Effector memory CD4-positive, alpha-beta T cell (primary cell): ENCODE results near the gene DIAPH3.

Experiments
- DNase-seq, 3 donors: peaks; one replicate each; pipeline ENCODE4 v3.0.0-alpha.2; 2020
- H3K27ac ChIP-seq: 2 replicates; pipeline ENCODE4 v1.7.0; 2013; ENCODE audit warnings: mild to moderate bottlenecking, low read length, moderate library complexity; ENCODE audit not compliant: insufficient read depth, poor library complexity, severe bottlenecking
- H3K27me3 ChIP-seq: replicated peaks from 2 replicates; pipeline ENCODE4 v1.7.0; 2013; ENCODE audit warnings: mild to moderate bottlenecking, low read length; ENCODE audit not compliant: insufficient read depth, control insufficient read depth, poor library complexity, severe bottlenecking
- H3K36me3 ChIP-seq: 2 replicates; pipeline ENCODE4 v1.7.0; 2013; ENCODE audit warnings: mild to moderate bottlenecking, low read length, moderate library complexity; ENCODE audit not compliant: control insufficient read depth, insufficient read depth
- H3K4me1 ChIP-seq: 2 replicates; pipeline ENCODE4 v1.7.0; 2013; ENCODE audit warnings: low read length, mild to moderate bottlenecking; ENCODE audit not compliant: control insufficient read depth, insufficient read depth, poor library complexity, severe bottlenecking
- H3K4me3 ChIP-seq: 2 replicates; pipeline ENCODE4 v1.7.0; 2013; ENCODE audit warnings: low read length, low read depth, mild to moderate bottlenecking; ENCODE audit not compliant: insufficient read depth, poor library complexity, severe bottlenecking
- H3K9me3 ChIP-seq: 2 replicates; pipeline ENCODE4 v1.7.0; 2013; ENCODE audit warnings: mild to moderate bottlenecking, low read length, moderate library complexity; ENCODE audit not compliant: control insufficient read depth

The DIAPH3 gene

GRCh38 chr13:60152904-60153303 lies 10.8 kb downstream of the DIAPH3 start:
- no peak overlapping the region for H3K27ac ChIP-seq
- no peak for DNase-seq
- H3K4me3 ChIP-seq, result no peak overlapping the region
- no peaks in the 10 kb centered on the region for H3K27me3 ChIP-seq
- H3K9me3 ChIP-seq, result no peaks in the 10 kb centered on the region
- H3K36me3 ChIP-seq, result no peaks in the 10 kb centered on the region
- H3K4me1 ChIP-seq, result no peaks in the 10 kb centered on the region

DNA sequence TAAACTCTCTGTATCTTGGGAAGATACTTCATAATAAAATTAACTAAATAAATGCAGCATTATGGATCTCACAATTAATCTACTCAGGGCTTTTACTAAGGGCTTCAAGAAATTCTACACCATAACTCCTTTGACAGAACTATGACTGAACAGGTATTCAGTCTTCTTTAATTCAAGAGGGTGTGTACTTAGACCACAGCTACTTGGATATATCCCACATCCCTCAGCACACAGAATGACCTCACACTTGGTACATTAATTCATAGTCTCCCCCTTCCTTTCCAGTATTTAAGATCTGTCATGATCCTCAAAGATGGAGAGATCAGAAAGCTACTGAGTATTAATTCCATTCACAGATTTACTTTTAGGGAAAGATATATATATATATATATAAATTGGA lies 11.6 kb downstream of the DIAPH3 start:
- no peak for DNase-seq
- no peak overlapping the region for H3K4me3 ChIP-seq

GRCh38 chr13:60150538-60150937 lies 13.2 kb downstream of the DIAPH3 start:
- H3K4me3 ChIP-seq, result no peak overlapping the region
- no peak overlapping the region for H3K27ac ChIP-seq
- no peaks in the 10 kb centered on the region for H3K9me3 ChIP-seq
- DNase-seq, result no peak
- no peaks in the 10 kb centered on the region for H3K36me3 ChIP-seq
- no peaks in the 10 kb centered on the region for H3K4me1 ChIP-seq
- H3K27me3 ChIP-seq, result no peaks in the 10 kb centered on the region

More for the DNA sequence above, 11.6 kb downstream of the DIAPH3 start:
- no peaks in the 10 kb centered on the region for H3K27me3 ChIP-seq
- H3K4me1 ChIP-seq, result no peaks in the 10 kb centered on the region
- H3K27ac ChIP-seq, result no peak overlapping the region
- no peaks in the 10 kb centered on the region for H3K9me3 ChIP-seq
- H3K36me3 ChIP-seq, result no peaks in the 10 kb centered on the region

DNA sequence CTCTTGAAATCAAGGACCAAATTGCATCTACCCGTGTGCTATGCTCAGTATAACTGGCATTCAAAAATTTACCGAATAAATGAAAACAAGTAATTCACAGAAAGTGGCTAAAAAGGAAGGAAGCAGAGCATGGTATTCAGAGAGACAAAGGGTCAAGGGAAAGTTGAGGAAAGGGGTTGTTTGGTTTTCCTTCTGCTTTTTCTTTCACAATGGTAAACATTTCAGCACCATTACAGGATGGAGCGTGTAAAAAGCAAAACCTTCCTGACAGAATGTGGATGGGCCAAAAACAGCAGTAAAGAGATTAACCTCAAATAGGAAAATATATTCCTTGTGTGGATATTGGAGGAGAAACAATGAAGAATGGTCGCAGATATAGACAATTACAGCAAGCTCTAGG lies 14.8 kb downstream of the DIAPH3 start:
- DNase-seq, result no peak
- Histone ChIP-seq H3K4me1 (no peaks in the 10 kb centered on the region), H3K9me3 (no peaks in the 10 kb centered on the region), H3K4me3 (no peak overlapping the region), H3K27me3 (no peaks in the 10 kb centered on the region), H3K36me3 (no peaks in the 10 kb centered on the region), H3K27ac (no peak overlapping the region)

GRCh38 chr13:60147361-60147760 lies 16.4 kb downstream of the DIAPH3 start:
- no peaks in the 10 kb centered on the region for H3K27me3 ChIP-seq
- no peak overlapping the region for H3K4me3 ChIP-seq

DNA sequence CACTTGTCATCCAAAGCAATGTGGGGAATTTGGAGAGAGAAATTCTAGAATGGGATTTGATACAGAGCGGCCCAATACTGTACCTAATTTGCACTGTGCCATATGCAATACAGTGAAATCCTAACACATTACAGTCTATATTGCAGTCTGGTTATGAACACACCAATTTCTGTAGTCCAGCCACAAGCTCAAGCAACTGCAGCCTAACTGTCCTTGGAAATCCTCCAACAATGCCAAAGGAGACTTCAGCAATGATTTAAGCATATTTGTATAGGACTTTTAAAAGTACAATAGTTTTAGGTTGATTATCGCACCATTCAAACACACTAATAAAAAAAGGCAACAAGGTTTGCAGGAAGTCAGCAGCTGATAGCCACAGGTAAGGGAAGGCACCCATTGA lies 17.3 kb downstream of the DIAPH3 start:
- DNase-seq, result no peak
- H3K4me3 ChIP-seq, result no peak overlapping the region
- no peaks in the 10 kb centered on the region for H3K4me1 ChIP-seq
- H3K27me3 ChIP-seq, result no peaks in the 10 kb centered on the region
- H3K9me3 ChIP-seq, result no peaks in the 10 kb centered on the region
- H3K27ac ChIP-seq, result no peak overlapping the region
- no peaks in the 10 kb centered on the region for H3K36me3 ChIP-seq

More at GRCh38 chr13:60147361-60147760, 16.4 kb downstream of the DIAPH3 start:
- no peak for DNase-seq
- Histone ChIP-seq H3K27ac (no peak overlapping the region), H3K9me3 (no peaks in the 10 kb centered on the region), H3K4me1 (no peaks in the 10 kb centered on the region), H3K36me3 (no peaks in the 10 kb centered on the region)

GRCh38 chr13:60143775-60144174 lies 20.0 kb downstream of the DIAPH3 start:
- DNase-seq, result no peak

DNA sequence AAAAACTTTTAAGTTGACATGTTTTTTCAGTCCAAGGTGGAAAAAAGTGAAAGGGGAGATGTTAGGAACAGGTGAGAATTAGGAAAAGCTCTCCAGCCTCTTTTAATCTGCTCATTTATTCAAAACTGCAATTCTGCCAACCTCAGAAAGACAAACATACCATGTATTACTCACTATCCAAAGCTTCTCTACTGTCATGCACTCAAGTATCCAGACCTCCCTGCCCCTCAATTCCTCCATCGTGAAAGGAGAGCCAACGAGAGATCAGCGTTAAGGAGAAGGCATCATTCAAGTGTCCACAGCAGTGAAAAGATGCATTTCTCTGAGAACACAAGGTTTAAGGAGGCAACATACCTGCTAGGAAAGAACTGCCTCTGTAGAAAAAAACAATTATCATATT lies 24.5 kb downstream of the DIAPH3 start:
- H3K36me3 ChIP-seq, result no peaks in the 10 kb centered on the region
- no peak for DNase-seq

More at GRCh38 chr13:60143775-60144174, 20.0 kb downstream of the DIAPH3 start:
- no peaks in the 10 kb centered on the region for H3K9me3 ChIP-seq
- H3K4me1 ChIP-seq, result no peaks in the 10 kb centered on the region
- H3K4me3 ChIP-seq, result no peak overlapping the region
- H3K27ac ChIP-seq, result no peak overlapping the region
- H3K36me3 ChIP-seq, result no peaks in the 10 kb centered on the region
- H3K27me3 ChIP-seq, result no peaks in the 10 kb centered on the region

DNA sequence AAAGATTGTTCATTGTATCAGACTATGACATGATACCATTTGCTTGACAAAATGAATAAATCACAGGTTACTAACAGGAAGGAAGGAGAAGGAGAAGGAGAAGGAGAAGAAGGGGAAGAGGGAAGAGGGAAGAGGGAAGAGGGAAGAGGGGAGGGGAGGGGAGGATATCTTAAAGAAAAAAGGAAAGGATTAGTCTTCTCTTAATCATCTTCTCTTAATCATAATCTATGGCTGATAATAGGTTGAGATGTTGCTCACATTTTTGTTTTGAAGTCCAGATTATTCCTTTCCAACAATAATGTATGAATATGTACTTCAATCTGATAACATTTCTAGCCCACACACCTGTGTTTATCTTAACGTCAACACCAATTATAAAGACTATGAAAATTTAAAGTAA lies 25.1 kb downstream of the DIAPH3 start:
- Histone ChIP-seq H3K27ac (no peak overlapping the region), H3K4me1 (no peaks in the 10 kb centered on the region)

More for the DNA sequence above, 24.5 kb downstream of the DIAPH3 start:
- Histone ChIP-seq H3K4me1 (no peaks in the 10 kb centered on the region), H3K9me3 (no peaks in the 10 kb centered on the region), H3K27ac (no peak overlapping the region), H3K27me3 (no peaks in the 10 kb centered on the region), H3K4me3 (no peak overlapping the region)

DNA sequence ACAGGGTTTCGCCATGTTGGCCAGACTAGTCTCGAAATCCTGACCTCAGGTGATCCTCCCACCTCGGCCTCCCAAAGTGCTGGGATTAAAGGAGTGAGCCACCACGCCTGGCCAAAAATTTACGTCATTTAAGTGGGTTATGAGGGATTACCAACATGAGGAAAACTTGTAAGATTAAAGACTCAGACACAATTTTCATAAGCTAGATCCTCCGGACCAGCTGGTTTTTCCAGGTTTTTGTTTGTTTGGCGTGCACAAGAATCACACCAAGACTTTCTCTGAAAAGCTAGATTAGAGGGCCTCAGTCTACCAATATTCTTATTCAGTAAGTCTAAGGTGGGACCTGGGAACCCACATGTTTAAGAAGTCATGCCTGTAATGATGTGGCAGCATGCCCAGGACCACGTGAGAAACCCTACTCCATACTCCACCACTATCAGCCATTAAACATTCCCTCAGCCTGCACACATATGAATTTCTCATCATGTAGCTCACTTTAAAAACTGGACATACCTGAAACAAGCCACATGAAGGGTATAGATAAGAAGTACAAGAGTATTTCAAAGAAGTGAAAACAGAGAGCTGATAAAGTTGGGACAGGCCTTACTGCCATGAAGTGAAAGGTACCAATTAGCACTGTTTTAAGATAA lies 25.7 kb downstream of the DIAPH3 start:
- no peaks in the 10 kb centered on the region for H3K36me3 ChIP-seq
- no peak overlapping the region for H3K4me3 ChIP-seq
- no peaks in the 10 kb centered on the region for H3K27me3 ChIP-seq
- H3K4me1 ChIP-seq, result no peaks in the 10 kb centered on the region
- DNase-seq, result no peak
- no peaks in the 10 kb centered on the region for H3K9me3 ChIP-seq
- H3K27ac ChIP-seq, result no peak overlapping the region

More for the DNA sequence above, 25.1 kb downstream of the DIAPH3 start:
- no peaks in the 10 kb centered on the region for H3K27me3 ChIP-seq
- no peak for DNase-seq
- no peaks in the 10 kb centered on the region for H3K36me3 ChIP-seq
- no peaks in the 10 kb centered on the region for H3K9me3 ChIP-seq
- no peak overlapping the region for H3K4me3 ChIP-seq
